CD8-positive, alpha-beta memory T cell (primary cell): ENCODE results near the gene TRIM43. TPM values are rescaled to one million over a fixed set of nuclear protein-coding genes. Genes with fewer than 3 reads are reported as not detected.
A peak's percentile ranks its signal among the peaks of the same experiment; 100 is the strongest.
"Not testable (repeated sequence)": the region's sequence is repeated elsewhere in the genome, so short reads cannot be mapped to it uniquely, and the experiment has no call there.

Source experiments
- CTCF ChIA-PET: fragments of 350-600 bp; sonication (Branson Sonifier 250); formaldehyde crosslinking; loops from one replicate; lab custom pipeline; 2021; ENCODE audit warnings: antibody characterized with exemption; lab: Charles Lee
- POLR2A ChIA-PET: fragments of 350-600 bp; sonication (Branson Sonifier 250); formaldehyde crosslinking; loops from one replicate; lab custom pipeline; 2021; ENCODE audit warnings: antibody characterized with exemption; lab: Charles Lee
- DNase-seq, 5 donors: peaks; one replicate each; pipeline versions ENCODE4 v3.0.0 to v3.0.0-alpha.2; 2020 to 2022; ENCODE audit warnings: mixed read lengths in 1 of 5
- H3K27ac ChIP-seq: one replicate; pipeline ENCODE4 v1.7.0; 2013; ENCODE audit warnings: low read depth, mild to moderate bottlenecking, low read length, moderate library complexity
- H3K27me3 ChIP-seq: 2 replicates; pipeline ENCODE4 v1.7.0; 2013; ENCODE audit warnings: low read length, mild to moderate bottlenecking; ENCODE audit not compliant: insufficient read depth, poor library complexity, severe bottlenecking
- H3K36me3 ChIP-seq: 2 replicates; pipeline ENCODE4 v1.7.0; 2013; ENCODE audit warnings: mild to moderate bottlenecking, low read length, moderate library complexity; ENCODE audit not compliant: insufficient read depth
- H3K4me1 ChIP-seq: 2 replicates; pipeline ENCODE4 v1.7.0; 2013; ENCODE audit warnings: mild to moderate bottlenecking, low read length, moderate library complexity; ENCODE audit not compliant: insufficient read depth
- H3K4me3 ChIP-seq: 2 replicates; pipeline ENCODE4 v1.7.0; 2013; ENCODE audit warnings: mild to moderate bottlenecking, low read length
- H3K9me3 ChIP-seq: 2 replicates; pipeline ENCODE4 v1.7.0; 2013; ENCODE audit warnings: mild to moderate bottlenecking, low read length
- H3K27ac Mint-ChIP-seq, 8 donors: one replicate each; pipeline ENCODE4 v1.8.0; 2020 to 2021; ENCODE audit warnings: mixed read lengths in 8 of 8, mild to moderate bottlenecking in 6 of 8, inconsistent platforms in 3 of 8, moderate library complexity in 3 of 8
- H3K27me3 Mint-ChIP-seq, 2 donors: one replicate each; pipeline ENCODE4 v1.8.0; 2020 to 2021; ENCODE audit warnings: mixed read lengths in 2 of 2, mild to moderate bottlenecking in 1 of 2, moderate library complexity in 1 of 2
- H3K36me3 Mint-ChIP-seq, 3 donors: one replicate each; pipeline ENCODE4 v1.8.0; 2020 to 2021; ENCODE audit warnings: mixed read lengths in 3 of 3, inconsistent platforms in 1 of 3, mild to moderate bottlenecking in 1 of 3
- H3K4me1 Mint-ChIP-seq, 3 donors: one replicate each; pipeline ENCODE4 v1.8.0; 2020 to 2021; ENCODE audit warnings: mixed read lengths in 3 of 3, inconsistent platforms in 1 of 3, mild to moderate bottlenecking in 1 of 3
- H3K4me3 Mint-ChIP-seq, 7 donors: one replicate each; pipeline ENCODE4 v1.8.0; 2020 to 2021; ENCODE audit warnings: mixed read lengths in 7 of 7, mild to moderate bottlenecking in 6 of 7, moderate library complexity in 4 of 7, inconsistent platforms in 2 of 7
- H3K9me3 Mint-ChIP-seq, 5 donors: one replicate each; pipeline ENCODE4 v1.8.0; 2020 to 2022; ENCODE audit warnings: mixed read lengths in 5 of 5, mild to moderate bottlenecking in 3 of 5, moderate library complexity in 2 of 5, inconsistent platforms in 1 of 5
- polyA plus RNA-seq: library from polyadenylated mRNA; unstranded; fragments of 300-500 nt; fragmentation: Illumina TruSeq; gene quantifications from one replicate; pipeline ENCODE4 v1.2.3, GENCODE V29; 2021
- total RNA-seq, 2 experiments: library from RNA; stranded (reverse); gene quantifications; one replicate each; pipeline ENCODE4 v1.2.3, GENCODE V29; 2021

TRIM43 gene
- total and polyA plus RNA-seq, 3 experiments from 2014 or later = not detected

- H3K27me3 Mint-ChIP-seq, H3K4me1 ChIP-seq, H3K27ac Mint-ChIP-seq, H3K4me1 Mint-ChIP-seq, H3K4me3 Mint-ChIP-seq, H3K4me3 ChIP-seq, H3K27ac ChIP-seq, H3K9me3 ChIP-seq, H3K36me3 ChIP-seq, H3K9me3 Mint-ChIP-seq, H3K36me3 Mint-ChIP-seq, POLR2A ChIA-PET, H3K27me3 ChIP-seq, DNase-seq: not testable (repeated sequence)
- CTCF ChIA-PET = interaction anchor here (0.6 kb wide), 1 partner anchor 195 kb away, joined by 4 read pairs; no protein-coding TSS in a partner anchor
These were observed 7.5 kb upstream of the TRIM43 start for GRCh38 chr2:95584321-95584720.

- H3K4me3 ChIP-seq, H3K4me3 Mint-ChIP-seq, H3K27ac Mint-ChIP-seq, H3K36me3 ChIP-seq, H3K4me1 Mint-ChIP-seq, H3K9me3 Mint-ChIP-seq, H3K9me3 ChIP-seq, CTCF ChIA-PET, H3K27me3 Mint-ChIP-seq, DNase-seq, H3K27me3 ChIP-seq, H3K4me1 ChIP-seq, POLR2A ChIA-PET, H3K27ac ChIP-seq, H3K36me3 Mint-ChIP-seq: not testable (repeated sequence)
These were observed 1.8 kb upstream of the TRIM43 start for GRCh38 chr2:95589777-95590536.

GRCh38 chr2:95592973-95593372 is 1.2 kb downstream of the TRIM43 start:
- CTCF ChIA-PET, H3K27me3 ChIP-seq, H3K36me3 ChIP-seq, H3K4me1 ChIP-seq, H3K27ac Mint-ChIP-seq, H3K27ac ChIP-seq, H3K9me3 Mint-ChIP-seq, DNase-seq, H3K4me1 Mint-ChIP-seq, H3K4me3 ChIP-seq, H3K36me3 Mint-ChIP-seq, POLR2A ChIA-PET, H3K9me3 ChIP-seq, H3K27me3 Mint-ChIP-seq: not testable (repeated sequence)
- peak overlapping the region in 1 of 7 donors; percentile 23 for H3K4me3 Mint-ChIP-seq

GRCh38 chr2:95595012-95595411 is 3.2 kb downstream of the TRIM43 start:
- H3K27me3 Mint-ChIP-seq, H3K9me3 ChIP-seq, H3K36me3 Mint-ChIP-seq, DNase-seq, H3K27me3 ChIP-seq, POLR2A ChIA-PET, H3K27ac Mint-ChIP-seq, H3K36me3 ChIP-seq, H3K4me1 Mint-ChIP-seq, CTCF ChIA-PET, H3K4me3 ChIP-seq, H3K27ac ChIP-seq, H3K9me3 Mint-ChIP-seq, H3K4me3 Mint-ChIP-seq, H3K4me1 ChIP-seq: not testable (repeated sequence)

- H3K4me3 Mint-ChIP-seq, H3K4me1 ChIP-seq, DNase-seq, CTCF ChIA-PET, H3K9me3 Mint-ChIP-seq, H3K27me3 Mint-ChIP-seq, H3K9me3 ChIP-seq, POLR2A ChIA-PET, H3K4me3 ChIP-seq, H3K36me3 Mint-ChIP-seq, H3K4me1 Mint-ChIP-seq, H3K36me3 ChIP-seq, H3K27ac Mint-ChIP-seq, H3K27me3 ChIP-seq, H3K27ac ChIP-seq: not testable (repeated sequence)
These were observed 9.5 kb downstream of the TRIM43 start for GRCh38 chr2:95601301-95601700.

GRCh38 chr2:95602146-95602545 is 10.3 kb downstream of the TRIM43 start:
- H3K4me3 Mint-ChIP-seq, H3K27me3 Mint-ChIP-seq, H3K4me1 Mint-ChIP-seq, H3K4me1 ChIP-seq, H3K9me3 ChIP-seq, POLR2A ChIA-PET, CTCF ChIA-PET, H3K4me3 ChIP-seq, H3K9me3 Mint-ChIP-seq, H3K27ac ChIP-seq, H3K27ac Mint-ChIP-seq, DNase-seq, H3K27me3 ChIP-seq, H3K36me3 Mint-ChIP-seq, H3K36me3 ChIP-seq: not testable (repeated sequence)

GRCh38 chr2:95608356-95608755 is 16.6 kb downstream of the TRIM43 start:
- H3K36me3 Mint-ChIP-seq, H3K4me3 Mint-ChIP-seq, H3K27me3 ChIP-seq, H3K9me3 Mint-ChIP-seq, H3K27ac ChIP-seq, CTCF ChIA-PET, H3K4me3 ChIP-seq, H3K27ac Mint-ChIP-seq, H3K4me1 Mint-ChIP-seq, H3K27me3 Mint-ChIP-seq, H3K9me3 ChIP-seq, DNase-seq, POLR2A ChIA-PET, H3K36me3 ChIP-seq, H3K4me1 ChIP-seq: not testable (repeated sequence)

- H3K4me3 ChIP-seq, H3K27ac Mint-ChIP-seq, POLR2A ChIA-PET, H3K9me3 ChIP-seq, H3K27me3 Mint-ChIP-seq, H3K36me3 Mint-ChIP-seq, H3K4me1 Mint-ChIP-seq, H3K27me3 ChIP-seq, H3K4me1 ChIP-seq, H3K36me3 ChIP-seq, CTCF ChIA-PET, DNase-seq, H3K4me3 Mint-ChIP-seq, H3K27ac ChIP-seq, H3K9me3 Mint-ChIP-seq: not testable (repeated sequence)
These were observed 18.0 kb downstream of the TRIM43 start for GRCh38 chr2:95609764-95610163.

- H3K9me3 Mint-ChIP-seq, H3K4me3 Mint-ChIP-seq, CTCF ChIA-PET, H3K4me3 ChIP-seq, H3K36me3 Mint-ChIP-seq, H3K36me3 ChIP-seq, H3K4me1 ChIP-seq, POLR2A ChIA-PET, H3K27me3 Mint-ChIP-seq, H3K4me1 Mint-ChIP-seq, H3K9me3 ChIP-seq, H3K27me3 ChIP-seq, DNase-seq, H3K27ac ChIP-seq, H3K27ac Mint-ChIP-seq: not testable (repeated sequence)
These were observed 21.2 kb downstream of the TRIM43 start for GRCh38 chr2:95613048-95613447.
